Endothelial cell (in vitro differentiated cells): ENCODE measurements around the gene PNCK. TPM values are rescaled to one million over a fixed set of nuclear protein-coding genes. Genes with fewer than 3 reads are reported as not detected.
A peak's percentile ranks its signal among the peaks of the same experiment; 100 is the strongest.
"Not testable (repeated sequence)": the region's sequence is repeated elsewhere in the genome, so short reads cannot be mapped to it uniquely, and the experiment has no call there.

Source experiments
- DNase-seq: peaks from one replicate; pipeline ENCODE4 v3.0.0; 2021; ENCODE audit warnings: low spot score
- H3K27ac Mint-ChIP-seq: one replicate; pipeline ENCODE4 v1.8.0; 2021; ENCODE audit warnings: mixed read lengths, inconsistent platforms; ENCODE audit not compliant: unreplicated experiment
- H3K27me3 Mint-ChIP-seq: one replicate; pipeline ENCODE4 v1.8.0; 2021; ENCODE audit warnings: mild to moderate bottlenecking, moderate library complexity, mixed read lengths, inconsistent platforms; ENCODE audit not compliant: unreplicated experiment
- H3K36me3 Mint-ChIP-seq: one replicate; pipeline ENCODE4 v1.8.0; 2021; ENCODE audit warnings: mild to moderate bottlenecking, low read depth, mixed read lengths, inconsistent platforms; ENCODE audit not compliant: unreplicated experiment
- H3K4me1 Mint-ChIP-seq: one replicate; pipeline ENCODE4 v1.8.0; 2021; ENCODE audit warnings: mild to moderate bottlenecking, mixed read lengths, inconsistent platforms; ENCODE audit not compliant: unreplicated experiment
- H3K4me3 Mint-ChIP-seq: one replicate; pipeline ENCODE4 v1.8.0; 2021; ENCODE audit warnings: mild to moderate bottlenecking, mixed read lengths, inconsistent platforms; ENCODE audit not compliant: unreplicated experiment
- H3K9me3 Mint-ChIP-seq: one replicate; pipeline ENCODE4 v1.8.0; 2021; ENCODE audit warnings: mixed read lengths, inconsistent platforms; ENCODE audit not compliant: unreplicated experiment
- CTCF ChIP-seq: fragments of 200-600 bp; sonication (generic); IDR thresholded peaks from one replicate; pipeline ENCODE4 v1.5.0; 2021; ENCODE audit warnings: antibody characterized with exemption; ENCODE audit not compliant: unreplicated experiment
- total RNA-seq: library from RNA; stranded (reverse); fragmentation: NEBNext Ultra II Directional; extraction: Animal tissue kit (Norgen Biotek cat#: 25700); gene quantifications from one replicate; pipeline ENCODE4 v1.2.1, GENCODE V29; 2021; ENCODE audit not compliant: unreplicated experiment

Gene PNCK
- total RNA-seq, 1 donor from 2014 or later, result 0.41 TPM

- H3K36me3 Mint-ChIP-seq, result peaks cover 9% of the 10 kb centered on the region
- H3K27me3 Mint-ChIP-seq, result peaks cover 7% of the 10 kb centered on the region
- no peak for DNase-seq
- no peak overlapping the region for H3K27ac Mint-ChIP-seq
- no peaks in the 10 kb centered on the region for H3K9me3 Mint-ChIP-seq
- no peaks in the 10 kb centered on the region for H3K4me1 Mint-ChIP-seq
- no peak for TF ChIP-seq CTCF
- H3K4me3 Mint-ChIP-seq, result no peak overlapping the region
These were observed 24.6 kb upstream of the PNCK start for GRCh38 chrX:153697924-153698865.

- H3K27me3 Mint-ChIP-seq, result not testable (repeated sequence)
- peak overlapping the region; percentile 24 for H3K27ac Mint-ChIP-seq
These were observed 23.5 kb upstream of the PNCK start for GRCh38 chrX:153696986-153697722.

GRCh38 chrX:153696538-153696937 lies 22.9 kb upstream of the PNCK start:
- H3K4me3 Mint-ChIP-seq, H3K4me1 Mint-ChIP-seq, H3K27ac Mint-ChIP-seq, H3K27me3 Mint-ChIP-seq, DNase-seq, H3K9me3 Mint-ChIP-seq, H3K36me3 Mint-ChIP-seq: not testable (repeated sequence)

More at GRCh38 chrX:153696986-153697722, 23.5 kb upstream of the PNCK start:
- not testable (repeated sequence) for DNase-seq, H3K9me3 Mint-ChIP-seq, H3K4me1 Mint-ChIP-seq, H3K36me3 Mint-ChIP-seq, H3K4me3 Mint-ChIP-seq

- Mint-ChIP-seq H3K36me3 (peaks cover 9% of the 10 kb centered on the region), H3K4me1 (no peaks in the 10 kb centered on the region), H3K4me3 (no peak overlapping the region), H3K27me3 (peaks cover 7% of the 10 kb centered on the region), H3K27ac (no peak overlapping the region), H3K9me3 (no peaks in the 10 kb centered on the region)
- TF ChIP-seq CTCF, result no peak
- DNase-seq, result no peak
These were observed 22.5 kb upstream of the PNCK start for GRCh38 chrX:153696100-153696499.

GRCh38 chrX:153694687-153695270 lies 21.2 kb upstream of the PNCK start:
- H3K9me3 Mint-ChIP-seq, result no peaks in the 10 kb centered on the region
- peaks cover 9% of the 10 kb centered on the region for H3K36me3 Mint-ChIP-seq
- no peak for TF ChIP-seq CTCF

GRCh38 chrX:153694256-153694655 lies 20.6 kb upstream of the PNCK start:
- H3K27me3 Mint-ChIP-seq, H3K9me3 Mint-ChIP-seq, H3K4me1 Mint-ChIP-seq, H3K36me3 Mint-ChIP-seq, H3K27ac Mint-ChIP-seq, H3K4me3 Mint-ChIP-seq, DNase-seq: not testable (repeated sequence)

More at GRCh38 chrX:153694687-153695270, 21.2 kb upstream of the PNCK start:
- DNase-seq, result no peak
- Mint-ChIP-seq H3K27ac (no peak overlapping the region), H3K4me1 (no peaks in the 10 kb centered on the region), H3K27me3 (peaks cover 7% of the 10 kb centered on the region), H3K4me3 (no peak overlapping the region)
